GM12878 (cell line): ENCODE data around the gene GCKR. TPM values are rescaled to one million over a fixed set of nuclear protein-coding genes. Genes with fewer than 3 reads are reported as not detected.

Experiments
- ATAC-seq: fragments of 200-7000 bp; cut with Tn5 transposase; 3 replicates; pipeline ENCODE4 v1.9.1; 2020; ENCODE audit warnings: mild to moderate bottlenecking, moderate library complexity
- BruUV-seq: library from RNA; stranded (reverse); fragments of 400-500 nt; replicated peaks from 2 replicates; lab custom pipeline; 2021; lab: Mats Ljungman, UMichigan
- CTCF ChIA-PET: fragments of 300-600 bp; sonication (Branson Sonifier 250); formaldehyde crosslinking; extraction: SDS; loops from one replicate; lab custom pipeline; 2021; ENCODE audit warnings: inconsistent platforms; lab: Yijun Ruan, JAX
- POLR2A ChIA-PET: fragments of 350-600 bp; formaldehyde crosslinking; extraction: SDS; loops from one replicate; lab custom pipeline; 2021; ENCODE audit warnings: inconsistent platforms; lab: Charles Lee
- RAD21 ChIA-PET: fragments of 300-600 bp; sonication (Branson Sonifier 250); formaldehyde crosslinking; loops from one replicate; lab custom pipeline; 2023; ENCODE audit warnings: antibody characterized with exemption; ENCODE audit not compliant: unreplicated experiment; lab: Charles Lee
- SMC1A ChIA-PET: fragments of 300-600 bp; sonication (Branson Sonifier 250); formaldehyde crosslinking; loops from one replicate; lab custom pipeline; 2023; ENCODE audit not compliant: unreplicated experiment, uncharacterized antibody; lab: Charles Lee
- DNase-seq: peaks from one replicate; pipeline ENCODE4 v3.0.0-alpha.2; 2011; ENCODE audit warnings: low read depth, low spot score
- FAIRE-seq: peaks from 3 replicates; lab custom pipeline; 2011; peaks lifted over from hg19 to GRCh38; lab: Jason Lieb, UNC
- H2AFZ ChIP-seq: 2 replicates; pipeline ENCODE4 v1.6.0; 2011; ENCODE audit warnings: low read depth, low read length, control low read depth; ENCODE audit not compliant: control insufficient read depth
- H3K27ac ChIP-seq: 2 replicates; pipeline ENCODE4 v1.5.1; 2011; ENCODE audit warnings: control low read depth; ENCODE audit not compliant: control insufficient read depth, insufficient read depth
- H3K27me3 ChIP-seq, 2 experiments: replicated peaks in 1 of 2; 2 replicates each; pipeline versions ENCODE4 v1.6.0 to v1.6.1; 2011; ENCODE audit warnings: low read length in 1 of 2; ENCODE audit not compliant: control insufficient read depth in 2 of 2, insufficient read depth in 2 of 2
- H3K36me3 ChIP-seq, 2 experiments: 2 replicates each; pipeline ENCODE4 v1.5.1; 2011; ENCODE audit warnings: low read length in 1 of 2; ENCODE audit not compliant: control insufficient read depth in 2 of 2, insufficient read depth in 2 of 2
- H3K4me1 ChIP-seq: 2 replicates; pipeline ENCODE4 v1.6.1; 2011; ENCODE audit warnings: mild to moderate bottlenecking, low read length, moderate library complexity, mixed read lengths; ENCODE audit not compliant: control insufficient read depth, insufficient read depth
- H3K4me2 ChIP-seq: 2 replicates; pipeline ENCODE4 v1.6.0; 2011; ENCODE audit warnings: control low read depth; ENCODE audit not compliant: control insufficient read depth, insufficient read depth
- H3K4me3 ChIP-seq: fragments of 200-600 bp; sonication (generic); 2 replicates; pipeline ENCODE4 v1.5.1; 2016
- H3K79me2 ChIP-seq: 2 replicates; pipeline ENCODE4 v1.6.0; 2011; ENCODE audit warnings: low read length; ENCODE audit not compliant: control insufficient read depth, insufficient read depth
- H3K9ac ChIP-seq: 2 replicates; pipeline ENCODE4 v1.8.0; 2011; ENCODE audit warnings: low read length, control low read depth, mixed read lengths; ENCODE audit not compliant: control insufficient read depth, insufficient read depth
- H3K9me3 ChIP-seq: replicated peaks from 3 replicates; pipeline ENCODE4 v1.5.1; 2011; ENCODE audit warnings: mild to moderate bottlenecking, low read length; ENCODE audit not compliant: control insufficient read depth, insufficient read depth
- H4K20me1 ChIP-seq: 2 replicates; pipeline ENCODE4 v1.6.0; 2011; ENCODE audit not compliant: control insufficient read depth, insufficient read depth
- ASH2L ChIP-seq: fragments of 300-600, 200-600 bp; sonication (generic); IDR thresholded peaks from 2 replicates; pipeline ENCODE4 v1.6.1; 2017; ENCODE audit warnings: low read depth, mild to moderate bottlenecking, borderline replicate concordance
- BCL11A ChIP-seq: IDR thresholded peaks from 2 replicates; pipeline ENCODE4 v1.6.1; 2011; ENCODE audit warnings: low read depth, low read length
- BHLHE40 ChIP-seq, 2 experiments: fragments of 450-650 bp in 1 of 2; IDR thresholded peaks; 2 replicates each; pipeline ENCODE4 v1.6.1; 2011 to 2017; ENCODE audit warnings: low read depth in 2 of 2, borderline replicate concordance in 1 of 2, improper control_type of control experiment in 1 of 2, low read length in 1 of 2, mild to moderate bottlenecking in 1 of 2
- EP300 ChIP-seq, 2 experiments: fragments of 150-350 bp in 1 of 2; IDR thresholded peaks; 2 replicates each; pipeline ENCODE4 v1.6.1; 2011 to 2012; ENCODE audit warnings: low read depth in 2 of 2, low read length in 2 of 2, borderline replicate concordance in 1 of 2, improper control_type of control experiment in 1 of 2, inconsistent platforms in 1 of 2; ENCODE audit not compliant: control insufficient read depth in 1 of 2
- HCFC1 ChIP-seq: fragments of 150-350 bp; IDR thresholded peaks from 2 replicates; pipeline ENCODE4 v1.6.1; 2014; ENCODE audit warnings: low read length
- IKZF2 ChIP-seq, 2 experiments: fragments of 450-650 bp; IDR thresholded peaks; 2 replicates each; pipeline ENCODE4 v1.6.1; 2017; ENCODE audit warnings: mild to moderate bottlenecking in 2 of 2, moderate library complexity in 2 of 2
- RAD51 ChIP-seq: fragments of 450-650 bp; IDR thresholded peaks from 2 replicates; pipeline ENCODE4 v1.6.1; 2016; ENCODE audit warnings: moderate library complexity, mild to moderate bottlenecking, inconsistent platforms
- SMC3 ChIP-seq: IDR thresholded peaks from 2 replicates; pipeline ENCODE4 v1.6.1; 2011; ENCODE audit warnings: low read length, improper control_type of control experiment, borderline replicate concordance
- ZZZ3 ChIP-seq: IDR thresholded peaks from 2 replicates; pipeline ENCODE4 v1.6.1; 2011; ENCODE audit warnings: low read depth; ENCODE audit not compliant: control insufficient read depth, insufficient read length
- WGBS: methylation state at CpG from one replicate; pipeline ENCODE4 v1.1.6; 2016; ENCODE audit warnings: low lambda C conversion rate; ENCODE audit not compliant: insufficient replicate concordance, insufficient coverage; ENCODE audit errors: missing lambda C conversion rate; 5-methylcytosine and 5-hydroxymethylcytosine counted together
- in situ Hi-C: fragments of 300-500 bp; cut with MboI; formaldehyde crosslinking; loops from 9 replicates; pipeline ENCODE4 v1.14.3; 2018; ENCODE audit warnings: mixed read lengths
- intact Hi-C: fragments of 100-400 bp; cut with micrococcal nuclease; formaldehyde crosslinking; loops from one replicate; pipeline ENCODE4 v1.14.2; 2022; ENCODE audit not compliant: unreplicated experiment
- polyA plus RNA-seq, 11 experiments: library from polyadenylated mRNA; depleted of rRNA in 4 of 11; unstranded in 6 of 11; stranded (reverse) in 5 of 11; fragments of >200 nt; fragmentation: Nextera tagmentation in 4 of 11; fragmentation: Illumina TruSeq in 1 of 11; extraction: Ambion mirVana in 4 of 11; extraction: Trizol in 1 of 11; gene quantifications; 1 replicate in 1 of 11; 2 replicates in 10 of 11; pipeline versions ENCODE4 v1.2.1 to v1.2.3, GENCODE V29; 2011 to 2016; ENCODE audit warnings: inconsistent platforms in 2 of 11, missing spikeins in 2 of 11, low read depth in 1 of 11
- total RNA-seq, 4 experiments: library from RNA; depleted of rRNA in 3 of 4; stranded (reverse); fragments of >200 nt in 3 of 4; fragmentation: Illumina TruSeq in 1 of 4; extraction: Trizol in 1 of 4; gene quantifications; 2 replicates each; pipeline versions ENCODE4 v1.2.1 to v1.2.3, GENCODE V29; 2013 to 2021
- TF ChIP-seq, protein P1 (sequence below): fragments of 150-350 bp; IDR thresholded peaks from 2 replicates; pipeline ENCODE4 v1.6.1; 2016; ENCODE audit warnings: low read depth, low read length
- TF ChIP-seq, protein P2 (sequence below): IDR thresholded peaks from 2 replicates; pipeline ENCODE4 v1.6.1; 2012; ENCODE audit warnings: low read depth, low read length, improper control_type of control experiment
- TF ChIP-seq, protein P3 (sequence below): fragments of 450-650 bp; formaldehyde crosslinking; IDR thresholded peaks from 2 replicates; pipeline ENCODE4 v1.4.0; 2022; ENCODE audit warnings: mild to moderate bottlenecking, moderate library complexity

GCKR gene
- total and polyA plus RNA-seq, 10 of the 15 experiments (the other 5 are each of a cell fraction or from before 2014, with no cell fraction given), result not detected

DNA sequence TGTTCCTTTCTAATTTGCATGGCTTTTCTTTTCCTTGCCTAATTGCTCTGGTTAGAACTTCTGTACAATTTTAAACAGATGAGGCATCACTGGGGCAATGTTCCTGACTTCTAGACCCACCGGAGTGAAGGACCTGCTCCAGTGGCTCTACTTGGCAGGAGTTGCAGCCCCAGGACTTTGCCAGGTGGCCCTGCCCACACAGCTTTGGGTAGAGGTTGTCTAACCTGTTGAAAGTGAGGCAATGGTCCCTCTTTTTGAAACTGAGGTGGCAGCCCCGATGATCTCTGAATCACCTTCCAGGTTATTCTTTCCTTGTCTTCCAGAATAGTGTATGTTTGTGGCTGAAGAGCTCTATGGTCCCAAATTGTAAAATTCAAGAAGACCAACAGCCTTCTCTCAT, 56.3 kb downstream of the GCKR start:
- Histone ChIP-seq H3K79me2 (no peaks in the 10 kb centered on the region), H3K4me3 (no peak overlapping the region), H3K9ac (no peak overlapping the region), H3K4me2 (no peak overlapping the region), H4K20me1 (no peaks in the 10 kb centered on the region), H2AFZ (no peak overlapping the region), H3K9me3 (no peaks in the 10 kb centered on the region), H3K4me1 (no peaks in the 10 kb centered on the region), H3K27me3 (no peaks in the 10 kb centered on the region), H3K27ac (no peak overlapping the region), H3K36me3 (no peaks in the 10 kb centered on the region)
- ChIA-PET RAD21 (no interaction called here), POLR2A (interaction anchor here (0.6 kb wide), 1 partner anchor 190 kb away, joined by 3 read pairs; no protein-coding TSS in a partner anchor), CTCF (no interaction called here), SMC1A (no interaction called here)
- no peak for FAIRE-seq
- BruUV-seq, result no TSS peak
- intact Hi-C loops (no loop called here), in situ Hi-C loops (no loop called here)
- TF ChIP-seq HCFC1 (no peak), BCL11A (no peak), ASH2L (no peak), RAD51 (no peak), ZZZ3 (no peak), EP300 (IDR thresholded peaks at IDR 0.05; ENCODE audit: borderline replicate concordance in 1 of 2, control insufficient read depth in 1 of 2, low read depth in 2 of 2, low read length in 2 of 2) (no peak), IKZF2 (IDR thresholded peaks at IDR 0.05) (no peak), BHLHE40 (IDR thresholded peaks at IDR 0.05; ENCODE audit: borderline replicate concordance in 1 of 2, low read depth in 2 of 2, low read length in 1 of 2) (no peak), SMC3 (no peak)
- TF ChIP-seq, protein P1, sequence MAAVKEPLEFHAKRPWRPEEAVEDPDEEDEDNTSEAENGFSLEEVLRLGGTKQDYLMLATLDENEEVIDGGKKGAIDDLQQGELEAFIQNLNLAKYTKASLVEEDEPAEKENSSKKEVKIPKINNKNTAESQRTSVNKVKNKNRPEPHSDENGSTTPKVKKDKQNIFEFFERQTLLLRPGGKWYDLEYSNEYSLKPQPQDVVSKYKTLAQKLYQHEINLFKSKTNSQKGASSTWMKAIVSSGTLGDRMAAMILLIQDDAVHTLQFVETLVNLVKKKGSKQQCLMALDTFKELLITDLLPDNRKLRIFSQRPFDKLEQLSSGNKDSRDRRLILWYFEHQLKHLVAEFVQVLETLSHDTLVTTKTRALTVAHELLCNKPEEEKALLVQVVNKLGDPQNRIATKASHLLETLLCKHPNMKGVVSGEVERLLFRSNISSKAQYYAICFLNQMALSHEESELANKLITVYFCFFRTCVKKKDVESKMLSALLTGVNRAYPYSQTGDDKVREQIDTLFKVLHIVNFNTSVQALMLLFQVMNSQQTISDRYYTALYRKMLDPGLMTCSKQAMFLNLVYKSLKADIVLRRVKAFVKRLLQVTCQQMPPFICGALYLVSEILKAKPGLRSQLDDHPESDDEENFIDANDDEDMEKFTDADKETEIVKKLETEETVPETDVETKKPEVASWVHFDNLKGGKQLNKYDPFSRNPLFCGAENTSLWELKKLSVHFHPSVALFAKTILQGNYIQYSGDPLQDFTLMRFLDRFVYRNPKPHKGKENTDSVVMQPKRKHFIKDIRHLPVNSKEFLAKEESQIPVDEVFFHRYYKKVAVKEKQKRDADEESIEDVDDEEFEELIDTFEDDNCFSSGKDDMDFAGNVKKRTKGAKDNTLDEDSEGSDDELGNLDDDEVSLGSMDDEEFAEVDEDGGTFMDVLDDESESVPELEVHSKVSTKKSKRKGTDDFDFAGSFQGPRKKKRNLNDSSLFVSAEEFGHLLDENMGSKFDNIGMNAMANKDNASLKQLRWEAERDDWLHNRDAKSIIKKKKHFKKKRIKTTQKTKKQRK, result no peak
- TF ChIP-seq, protein P2, sequence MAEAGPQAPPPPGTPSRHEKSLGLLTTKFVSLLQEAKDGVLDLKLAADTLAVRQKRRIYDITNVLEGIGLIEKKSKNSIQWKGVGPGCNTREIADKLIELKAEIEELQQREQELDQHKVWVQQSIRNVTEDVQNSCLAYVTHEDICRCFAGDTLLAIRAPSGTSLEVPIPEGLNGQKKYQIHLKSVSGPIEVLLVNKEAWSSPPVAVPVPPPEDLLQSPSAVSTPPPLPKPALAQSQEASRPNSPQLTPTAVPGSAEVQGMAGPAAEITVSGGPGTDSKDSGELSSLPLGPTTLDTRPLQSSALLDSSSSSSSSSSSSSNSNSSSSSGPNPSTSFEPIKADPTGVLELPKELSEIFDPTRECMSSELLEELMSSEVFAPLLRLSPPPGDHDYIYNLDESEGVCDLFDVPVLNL, result no peak
- TF ChIP-seq, protein P3, sequence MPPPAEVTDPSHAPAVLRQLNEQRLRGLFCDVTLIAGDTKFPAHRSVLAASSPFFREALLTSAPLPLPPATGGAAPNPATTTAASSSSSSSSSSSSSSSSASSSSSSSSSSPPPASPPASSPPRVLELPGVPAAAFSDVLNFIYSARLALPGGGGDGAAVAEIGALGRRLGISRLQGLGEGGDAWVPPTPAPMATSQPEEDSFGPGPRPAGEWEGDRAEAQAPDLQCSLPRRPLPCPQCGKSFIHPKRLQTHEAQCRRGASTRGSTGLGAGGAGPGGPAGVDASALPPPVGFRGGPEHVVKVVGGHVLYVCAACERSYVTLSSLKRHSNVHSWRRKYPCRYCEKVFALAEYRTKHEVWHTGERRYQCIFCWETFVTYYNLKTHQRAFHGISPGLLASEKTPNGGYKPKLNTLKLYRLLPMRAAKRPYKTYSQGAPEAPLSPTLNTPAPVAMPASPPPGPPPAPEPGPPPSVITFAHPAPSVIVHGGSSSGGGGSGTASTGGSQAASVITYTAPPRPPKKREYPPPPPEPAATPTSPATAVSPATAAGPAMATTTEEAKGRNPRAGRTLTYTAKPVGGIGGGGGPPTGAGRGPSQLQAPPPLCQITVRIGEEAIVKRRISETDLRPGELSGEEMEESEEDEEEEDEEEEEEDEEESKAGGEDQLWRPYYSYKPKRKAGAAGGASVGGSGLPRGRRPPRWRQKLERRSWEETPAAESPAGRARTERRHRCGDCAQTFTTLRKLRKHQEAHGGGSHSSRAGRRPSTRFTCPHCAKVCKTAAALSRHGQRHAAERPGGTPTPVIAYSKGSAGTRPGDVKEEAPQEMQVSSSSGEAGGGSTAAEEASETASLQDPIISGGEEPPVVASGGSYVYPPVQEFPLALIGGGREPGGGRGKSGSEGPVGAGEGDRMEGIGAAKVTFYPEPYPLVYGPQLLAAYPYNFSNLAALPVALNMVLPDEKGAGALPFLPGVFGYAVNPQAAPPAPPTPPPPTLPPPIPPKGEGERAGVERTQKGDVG (CRISPR knock-in tag), result no peak
- no peak for DNase-seq
- 38% methylated on average over 2 of the region's 2 CpGs for WGBS
- no peak for ATAC-seq
